ENCODE results near the gene GALNT16.
"Not testable (repeated sequence)": the region's sequence is repeated elsewhere in the genome, so short reads cannot be mapped to it uniquely, and the experiment has no call there.

GALNT16 gene

GRCh38 chr14:69260190-69260860 is 367 bp downstream of the GALNT16 start:
- no peak for DNase-seq (ENCODE audit: low read depth, low spot score)

GRCh38 chr14:69260861-69261564 is 1.1 kb downstream of the GALNT16 start:
- DNase-seq (ENCODE audit: low read depth, low spot score) = no peak

GRCh38 chr14:69261761-69262331 is 1.9 kb downstream of the GALNT16 start:
- no peak for DNase-seq (ENCODE audit: low read depth, low spot score)

GRCh38 chr14:69262516-69262915 is 2.6 kb downstream of the GALNT16 start:
- DNase-seq (ENCODE audit: low read depth, low spot score) = no peak

GRCh38 chr14:69263364-69263763 is 3.4 kb downstream of the GALNT16 start:
- DNase-seq (ENCODE audit: low read depth, low spot score) = no peak

GRCh38 chr14:69263771-69264170 is 3.8 kb downstream of the GALNT16 start:
- no peak for DNase-seq (ENCODE audit: low read depth, low spot score)

GRCh38 chr14:69266572-69267345 is 6.8 kb downstream of the GALNT16 start:
- no peak for DNase-seq (ENCODE audit: low read depth, low spot score)

GRCh38 chr14:69267492-69267891 is 7.5 kb downstream of the GALNT16 start:
- no peak for DNase-seq (ENCODE audit: low read depth, low spot score)

GRCh38 chr14:69268223-69268622 is 8.3 kb downstream of the GALNT16 start:
- no peak for DNase-seq (ENCODE audit: low read depth, low spot score)

- no peak for DNase-seq (ENCODE audit: low read depth, low spot score)
These were observed 8.8 kb downstream of the GALNT16 start for GRCh38 chr14:69268763-69269162.

- no peak for DNase-seq (ENCODE audit: low read depth, low spot score)
These were observed 9.4 kb downstream of the GALNT16 start for GRCh38 chr14:69269381-69269780.

- DNase-seq (ENCODE audit: low read depth, low spot score) = no peak
These were observed 10.1 kb downstream of the GALNT16 start for GRCh38 chr14:69270097-69270496.

- DNase-seq (ENCODE audit: low read depth, low spot score) = no peak
These were observed 11.1 kb downstream of the GALNT16 start for GRCh38 chr14:69270795-69271708.

GRCh38 chr14:69274321-69274720 is 14.4 kb downstream of the GALNT16 start:
- no peak for DNase-seq (ENCODE audit: low read depth, low spot score)

- DNase-seq (ENCODE audit: low read depth, low spot score) = no peak
These were observed 15.4 kb downstream of the GALNT16 start for GRCh38 chr14:69275331-69275730.

GRCh38 chr14:69277356-69277755 is 17.4 kb downstream of the GALNT16 start:
- DNase-seq (ENCODE audit: low read depth, low spot score) = not testable (repeated sequence)

- no peak for DNase-seq (ENCODE audit: low read depth, low spot score)
These were observed 20.9 kb downstream of the GALNT16 start for GRCh38 chr14:69280746-69281291.

GRCh38 chr14:69281450-69282169 is 21.7 kb downstream of the GALNT16 start:
- DNase-seq (ENCODE audit: low read depth, low spot score) = no peak

GRCh38 chr14:69282448-69282847 is 22.5 kb downstream of the GALNT16 start:
- no peak for DNase-seq (ENCODE audit: low read depth, low spot score)

GRCh38 chr14:69284170-69284569 is 24.2 kb downstream of the GALNT16 start:
- no peak for DNase-seq (ENCODE audit: low read depth, low spot score)

Data from activated CD4-positive, CD25-positive, alpha-beta regulatory T cell treated with anti-CD3 and anti-CD28 coated beads, Interleukin-2, amount 50 U/mL, for 16 hours (primary cell).